ENCODE results near the gene ABHD16A. TPM values are rescaled to one million over a fixed set of nuclear protein-coding genes. Genes with fewer than 3 reads are reported as not detected.

The ABHD16A gene
- total RNA-seq, 2 experiments from 2014 or later = 57.8 to 64.0 TPM

DNA sequence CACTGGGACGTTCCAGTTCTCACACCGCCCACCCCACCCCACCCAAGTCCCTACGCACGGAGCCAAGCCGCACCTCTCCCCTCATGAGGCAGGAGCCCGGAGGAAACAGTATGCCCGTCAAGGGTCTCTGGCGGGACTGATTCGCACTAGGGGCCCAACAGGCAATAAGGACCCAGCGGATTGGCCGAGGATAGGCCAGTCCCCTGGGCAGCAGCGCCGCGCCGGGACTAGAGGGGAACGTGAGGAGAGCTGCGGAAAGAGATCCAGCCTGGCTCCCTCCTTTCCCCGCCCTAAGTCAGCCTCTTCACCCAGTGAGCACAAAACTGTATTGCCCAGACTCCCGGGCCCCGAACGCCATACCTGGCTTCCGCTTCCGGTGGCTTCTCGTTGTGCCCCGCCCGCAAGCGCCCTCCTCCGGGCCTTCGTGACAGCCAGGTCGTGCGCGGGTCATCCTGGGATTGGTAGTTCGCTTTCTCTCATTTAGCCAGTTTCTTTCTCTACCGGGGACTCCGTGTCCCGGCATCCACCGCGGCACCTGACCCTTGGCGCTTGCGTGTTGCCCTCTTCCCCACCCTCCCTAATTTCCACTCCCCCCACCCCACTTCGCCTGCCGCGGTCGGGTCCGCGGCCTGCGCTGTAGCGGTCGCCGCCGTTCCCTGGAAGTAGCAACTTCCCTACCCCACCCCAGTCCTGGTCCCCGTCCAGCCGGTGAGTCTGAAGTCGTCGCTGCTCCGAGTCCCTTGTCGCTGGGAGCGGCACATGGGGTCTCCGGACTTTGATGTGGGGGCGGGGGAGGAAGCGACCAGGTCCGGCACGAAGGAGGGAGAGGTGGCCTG, 37.4 kb downstream of the ABHD16A start, which contains the start of gene CSNK2B:
CSNK2B (plus strand) TSS at position 580 of the 836 bp plus-strand sequence. CDS start 752 bp downstream, outside the sequence.
- H3K4me3 Mint-ChIP-seq = peak within 1 kb of the TSS; percentile 96
- ATAC-seq (ENCODE audit: low read depth) = peak; percentile 86
- H3K27me3 Mint-ChIP-seq = no peaks in the 10 kb centered on the region
- peak within 1 kb of the TSS; percentile 98 for H3K27ac Mint-ChIP-seq
- DNase-seq = peak; percentile 95
- peaks cover 60% of the 10 kb centered on the region for H3K36me3 Mint-ChIP-seq
- no peaks in the 10 kb centered on the region for H3K9me3 Mint-ChIP-seq
- POLR2A ChIA-PET = interaction anchor here (1.0 to 7.0 kb wide), 19 partner anchors 13 to 453 kb away, joined by 3 to 138 read pairs (median 5); partner anchors contain the start of genes APOM, BAG6, CLIC1 and DDX39B
- H3K4me1 Mint-ChIP-seq = peaks cover 42% of the 10 kb centered on the region

DNA sequence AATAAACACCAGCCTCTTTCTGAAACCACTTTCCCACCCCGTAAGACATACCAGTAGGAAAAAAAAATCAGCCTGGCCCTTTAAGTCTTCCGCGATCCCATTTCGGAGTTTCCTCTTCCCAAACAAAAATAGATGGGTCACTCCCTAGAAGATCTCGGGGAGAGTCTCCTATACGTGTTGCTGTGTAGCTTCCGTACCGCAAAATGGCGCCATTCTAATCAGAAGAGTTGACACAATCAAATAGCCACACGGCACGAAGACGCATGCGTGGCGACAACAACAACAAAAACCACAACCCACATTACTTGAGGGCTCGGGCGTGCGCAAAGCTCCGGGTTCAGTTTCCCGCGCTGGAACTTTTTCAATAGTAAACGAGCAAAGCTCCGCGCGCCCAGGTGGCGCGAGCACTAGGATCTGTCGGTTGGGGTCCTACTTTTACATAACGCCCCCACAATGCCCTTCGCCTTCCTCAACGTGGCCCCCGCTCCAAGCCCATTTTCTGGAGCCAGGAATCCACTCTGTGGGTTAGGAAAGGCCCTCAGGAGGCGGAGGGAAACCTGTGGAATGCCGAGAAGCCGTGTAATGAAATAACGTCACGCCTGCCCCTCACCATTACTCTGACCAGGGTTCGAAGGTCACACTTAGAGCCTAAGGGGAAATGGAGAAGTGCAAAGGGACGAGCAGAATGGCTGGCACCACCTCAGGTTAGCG, 38.2 kb downstream of the ABHD16A start, which contains the start of gene GPANK1:
GPANK1 (minus strand) TSS at position 208 of the 711 bp plus-strand sequence. CDS start 519 bp downstream, outside the sequence.
- ATAC-seq (ENCODE audit: low read depth) (peak; percentile 27), DNase-seq (peak; percentile 86)
- H3K27ac Mint-ChIP-seq = peak within 1 kb of the TSS; percentile 98
- H3K36me3 Mint-ChIP-seq = peaks cover 56% of the 10 kb centered on the region
- peak within 1 kb of the TSS; percentile 96 for H3K4me3 Mint-ChIP-seq
- peaks cover 42% of the 10 kb centered on the region for H3K4me1 Mint-ChIP-seq
- H3K27me3 Mint-ChIP-seq = no peaks in the 10 kb centered on the region
- H3K9me3 Mint-ChIP-seq = no peaks in the 10 kb centered on the region
- POLR2A ChIA-PET = interaction anchor here (0.7 to 7.0 kb wide), 27 partner anchors 9 to 1124 kb away, joined by 3 to 138 read pairs (median 4); partner anchors contain the start of genes APOM, BAG6, CLIC1 and DDAH2

DNA sequence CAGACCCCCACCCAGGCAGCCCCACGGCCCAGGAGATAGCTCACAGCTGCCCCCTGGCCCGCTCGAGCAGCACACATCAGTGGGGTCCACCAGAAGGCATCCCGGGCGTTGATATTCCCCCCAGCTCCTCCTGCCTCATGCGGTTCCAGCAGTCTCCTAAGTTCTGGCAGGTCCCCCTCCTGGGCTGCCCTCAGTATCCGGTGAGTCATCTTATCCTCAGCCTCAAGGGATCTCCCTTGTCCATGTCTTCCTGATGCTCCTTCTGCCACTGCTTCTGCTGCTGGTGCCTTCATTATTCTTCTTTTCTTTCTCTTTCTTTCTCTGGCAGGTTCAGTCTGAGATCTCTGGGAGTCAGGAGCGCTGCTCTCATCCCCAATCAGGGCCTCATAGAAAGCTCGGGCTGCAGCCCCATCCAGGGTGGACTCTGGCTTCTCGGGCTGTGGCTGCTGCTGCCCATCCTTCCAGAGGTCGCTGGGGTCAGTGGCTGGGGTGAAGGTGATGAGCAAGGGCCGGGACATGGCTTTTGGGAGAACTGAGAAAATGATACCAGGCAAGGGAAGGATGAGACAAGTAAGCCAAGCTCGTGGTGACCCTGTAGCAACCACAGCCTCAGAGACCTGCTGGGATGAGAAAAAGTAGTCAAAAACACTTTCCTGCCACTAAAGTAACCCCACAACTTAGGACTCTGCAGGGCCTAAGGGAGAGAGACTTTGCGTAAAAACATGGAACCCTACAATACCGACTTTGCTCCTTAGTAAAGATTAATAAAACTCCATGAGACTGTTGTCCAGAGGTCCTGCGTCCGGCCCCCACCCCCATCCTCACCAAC, 38.9 kb downstream of the ABHD16A start:
- POLR2A ChIA-PET = interaction anchor here (0.7 to 7.0 kb wide), 29 partner anchors 10 to 1123 kb away, joined by 3 to 138 read pairs (median 4); partner anchors contain the start of genes ABHD16A, APOM, BAG6 and CLIC1
- peaks cover 57% of the 10 kb centered on the region for H3K36me3 Mint-ChIP-seq
- peak overlapping the region; percentile 96 for H3K4me3 Mint-ChIP-seq
- H3K9me3 Mint-ChIP-seq = no peaks in the 10 kb centered on the region
- no peaks in the 10 kb centered on the region for H3K27me3 Mint-ChIP-seq
- peaks cover 45% of the 10 kb centered on the region for H3K4me1 Mint-ChIP-seq
- peak overlapping the region; percentile 98 for H3K27ac Mint-ChIP-seq
- ATAC-seq (ENCODE audit: low read depth) (no peak), DNase-seq (no peak)

GRCh38 chr6:31663126-31663960, 39.8 kb downstream of the ABHD16A start:
- peaks cover 55% of the 10 kb centered on the region for H3K36me3 Mint-ChIP-seq
- H3K27me3 Mint-ChIP-seq = no peaks in the 10 kb centered on the region
- H3K4me1 Mint-ChIP-seq = peaks cover 52% of the 10 kb centered on the region
- POLR2A ChIA-PET = interaction anchor here (0.8 to 7.0 kb wide), 9 partner anchors 10 to 159 kb away, joined by 3 to 138 read pairs (median 6); partner anchors contain the start of genes ABHD16A, APOM, BAG6 and CLIC1
- no peak for ATAC-seq (ENCODE audit: low read depth)
- H3K9me3 Mint-ChIP-seq = no peaks in the 10 kb centered on the region
- DNase-seq = no peak
- peak overlapping the region; percentile 98 for H3K27ac Mint-ChIP-seq
- peak overlapping the region; percentile 96 for H3K4me3 Mint-ChIP-seq

DNA sequence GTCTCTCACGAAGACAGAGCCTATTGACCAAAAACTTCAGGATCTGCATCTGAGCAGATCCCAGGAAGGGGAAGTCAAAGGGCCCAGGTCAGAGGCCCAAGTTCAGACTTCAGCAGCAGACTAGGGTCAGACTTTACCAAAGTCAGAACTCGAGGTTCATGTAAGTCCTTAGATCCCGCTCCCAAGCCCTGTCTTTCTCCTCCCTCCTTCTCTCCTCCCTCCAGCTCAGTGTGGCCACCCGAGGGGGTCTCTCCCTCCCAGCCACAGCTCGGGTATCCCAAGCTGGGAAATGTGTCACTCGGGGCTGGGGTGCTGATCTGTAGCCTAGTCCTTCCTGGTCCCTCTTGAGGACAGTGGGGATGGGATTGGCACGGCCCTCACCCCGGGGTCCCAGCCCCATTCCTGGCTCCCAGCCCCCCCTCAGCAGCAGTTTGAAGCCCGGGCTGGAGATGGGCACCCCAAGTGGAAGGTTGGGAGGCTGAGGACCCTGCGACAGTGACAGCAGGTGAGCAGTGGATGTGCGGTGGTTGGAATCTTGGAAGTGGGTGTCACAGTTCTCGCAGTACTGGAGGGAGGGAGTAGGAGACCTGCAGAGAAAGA, 40.9 kb downstream of the ABHD16A start:
- POLR2A ChIA-PET = interaction anchor here (0.6 to 7.0 kb wide), 5 partner anchors 9 to 179 kb away, joined by 3 to 138 read pairs (median 4); partner anchors contain the start of genes APOM, BAG6 and LSM2
- Mint-ChIP-seq H3K27me3 (no peaks in the 10 kb centered on the region), H3K27ac (peak overlapping the region; percentile 45), H3K36me3 (peaks cover 51% of the 10 kb centered on the region), H3K9me3 (no peaks in the 10 kb centered on the region), H3K4me1 (peaks cover 54% of the 10 kb centered on the region), H3K4me3 (peak overlapping the region; percentile 68)
- DNase-seq (no peak), ATAC-seq (ENCODE audit: low read depth) (no peak)

GRCh38 chr6:31661262-31662123, 41.6 kb downstream of the ABHD16A start:
- Mint-ChIP-seq H3K27ac (peak overlapping the region; percentile 79), H3K27me3 (no peaks in the 10 kb centered on the region), H3K36me3 (peaks cover 48% of the 10 kb centered on the region), H3K4me3 (peak overlapping the region; percentile 92), H3K4me1 (peaks cover 52% of the 10 kb centered on the region), H3K9me3 (no peaks in the 10 kb centered on the region)
- DNase-seq (no peak), ATAC-seq (ENCODE audit: low read depth) (no peak)
- POLR2A ChIA-PET = interaction anchor here (0.6 to 7.0 kb wide), 13 partner anchors 8 to 241 kb away, joined by 3 to 138 read pairs (median 4); partner anchors contain the start of genes ABHD16A, APOM, BAG6 and CLIC1

GRCh38 chr6:31660381-31661261, 42.5 kb downstream of the ABHD16A start, which contains the start of gene C6orf47:
TSS of gene C6orf47 (minus strand) at chr6:31660778. CDS start at chr6:31659947, 831 bp downstream.
- ATAC-seq (ENCODE audit: low read depth) (peak; percentile 69), DNase-seq (peak; percentile 88)
- Mint-ChIP-seq H3K36me3 (peaks cover 44% of the 10 kb centered on the region), H3K4me3 (peak within 1 kb of the TSS; percentile 92), H3K9me3 (no peaks in the 10 kb centered on the region), H3K4me1 (peaks cover 56% of the 10 kb centered on the region), H3K27me3 (no peaks in the 10 kb centered on the region), H3K27ac (peak within 1 kb of the TSS; percentile 89)
- POLR2A ChIA-PET = interaction anchor here (0.6 to 7.0 kb wide), 13 partner anchors 8 to 242 kb away, joined by 3 to 138 read pairs (median 4); partner anchors contain the start of genes ABHD16A, APOM, BAG6 and CLIC1

GRCh38 chr6:31659649-31660380, 43.3 kb downstream of the ABHD16A start:
- POLR2A ChIA-PET = interaction anchor here (1.0 to 7.0 kb wide), 11 partner anchors 7 to 242 kb away, joined by 3 to 138 read pairs (median 4); partner anchors contain the start of genes ABHD16A, APOM, BAG6 and CLIC1
- H3K27me3 Mint-ChIP-seq = no peaks in the 10 kb centered on the region
- H3K27ac Mint-ChIP-seq = peak overlapping the region; percentile 89
- H3K9me3 Mint-ChIP-seq = no peaks in the 10 kb centered on the region
- peak overlapping the region; percentile 92 for H3K4me3 Mint-ChIP-seq
- DNase-seq (no peak), ATAC-seq (ENCODE audit: low read depth) (peak; percentile 53)
- H3K4me1 Mint-ChIP-seq = peaks cover 61% of the 10 kb centered on the region
- H3K36me3 Mint-ChIP-seq = peaks cover 46% of the 10 kb centered on the region

GRCh38 chr6:31658983-31659648, 44.0 kb downstream of the ABHD16A start:
- peak overlapping the region; percentile 92 for H3K4me3 Mint-ChIP-seq

More at GRCh38 chr6:31658983-31659648, 44.0 kb downstream of the ABHD16A start:
- DNase-seq = no peak
- POLR2A ChIA-PET = interaction anchor here (0.6 to 2.7 kb wide), 8 partner anchors 13 to 1917 kb away, joined by 3 to 21 read pairs (median 4); partner anchors contain the start of gene DDX39B
- H3K27me3 Mint-ChIP-seq = no peaks in the 10 kb centered on the region
- H3K9me3 Mint-ChIP-seq = no peaks in the 10 kb centered on the region
- peaks cover 58% of the 10 kb centered on the region for H3K4me1 Mint-ChIP-seq
- peaks cover 41% of the 10 kb centered on the region for H3K36me3 Mint-ChIP-seq
- peak overlapping the region; percentile 89 for H3K27ac Mint-ChIP-seq
- ATAC-seq (ENCODE audit: low read depth) = no peak

Data from activated naive CD8-positive, alpha-beta T cell treated with anti-CD3 and anti-CD28 coated beads, Interleukin-2, amount 10 ng/mL, durations not matched to agents 7 days and 5 days (primary cell).